ENCODE data around the gene ACAA1.

The ACAA1 gene

GRCh38 chr3:38118421-38119247, 18.3 kb downstream of the ACAA1 start:
- no peak for DNase-seq

- DNase-seq: peak; percentile 79 to 83
These were observed 19.0 kb downstream of the ACAA1 start for GRCh38 chr3:38117748-38118420.

- no peak for DNase-seq
These were observed 19.7 kb downstream of the ACAA1 start for GRCh38 chr3:38117163-38117716.

GRCh38 chr3:38116471-38117162, 20.3 kb downstream of the ACAA1 start:
- no peak for DNase-seq

GRCh38 chr3:38115645-38116427, 21.1 kb downstream of the ACAA1 start:
- no peak for DNase-seq

GRCh38 chr3:38114875-38115644, 21.9 kb downstream of the ACAA1 start:
- DNase-seq: no peak

- no peak for DNase-seq
These were observed 22.7 kb downstream of the ACAA1 start for GRCh38 chr3:38114052-38114874.

GRCh38 chr3:38112378-38112761, 24.6 kb downstream of the ACAA1 start:
- no peak for DNase-seq

- no peak for DNase-seq
These were observed 25.1 kb downstream of the ACAA1 start for GRCh38 chr3:38111696-38112377.

- no peak for DNase-seq
These were observed 25.7 kb downstream of the ACAA1 start for GRCh38 chr3:38111201-38111600.

GRCh38 chr3:38110314-38111050, 26.4 kb downstream of the ACAA1 start:
- DNase-seq: no peak

- DNase-seq: no peak
These were observed 27.2 kb downstream of the ACAA1 start for GRCh38 chr3:38109580-38110313.

GRCh38 chr3:38108649-38109579, 28.0 kb downstream of the ACAA1 start:
- DNase-seq: no peak

- DNase-seq: no peak
These were observed 28.8 kb downstream of the ACAA1 start for GRCh38 chr3:38107911-38108648.

- no peak for DNase-seq
These were observed 31.4 kb downstream of the ACAA1 start for GRCh38 chr3:38105525-38105924.

GRCh38 chr3:38102444-38102814, 34.5 kb downstream of the ACAA1 start:
- DNase-seq: no peak

Data from activated CD4-positive, alpha-beta T cell treated with anti-CD3 and anti-CD28 coated beads, Interleukin-2, amount 50 U/mL, for 48 hours (primary cell).